NCI-H1105 treated with DMSO at 0.1 percent for 48 hours (cell line): Measurements from ENCODE around the gene ZRANB2.
A peak's percentile ranks its signal among the peaks of the same experiment; 100 is the strongest.

ENCODE experiments used
- DNase-seq: peaks from one replicate; lab custom pipeline; 2025; lab: John Stamatoyannopoulos, UW

The ZRANB2 gene

GRCh38 chr1:71080739-71081696, at the start of gene ZRANB2:
TSS of gene ZRANB2 (minus strand) at chr1:71081035. CDS start at chr1:71080995, 40 bp downstream.
- DNase-seq = peak; percentile 98

- no peak for DNase-seq
Observed at GRCh38 chr1:71128060-71128459, 47.2 kb upstream of the ZRANB2 start.

- no peak for DNase-seq
Observed at GRCh38 chr1:71118086-71118485, 37.3 kb upstream of the ZRANB2 start.

- DNase-seq = no peak
Observed at GRCh38 chr1:71116729-71117128, 35.9 kb upstream of the ZRANB2 start.

- DNase-seq = no peak
Observed at GRCh38 chr1:71106658-71107322, 26.0 kb upstream of the ZRANB2 start.

GRCh38 chr1:71104417-71104816, 23.6 kb upstream of the ZRANB2 start:
- no peak for DNase-seq

GRCh38 chr1:71101839-71102376, 21.1 kb upstream of the ZRANB2 start:
- DNase-seq = no peak

GRCh38 chr1:71097428-71097827, 16.6 kb upstream of the ZRANB2 start:
- no peak for DNase-seq

GRCh38 chr1:71094913-71095312, 14.1 kb upstream of the ZRANB2 start:
- no peak for DNase-seq

- peak; percentile 26 for DNase-seq
Observed at GRCh38 chr1:71093938-71094337, 13.1 kb upstream of the ZRANB2 start.

- DNase-seq = no peak
Observed at GRCh38 chr1:71089536-71090270, 8.9 kb upstream of the ZRANB2 start.

- no peak for DNase-seq
Observed at GRCh38 chr1:71088645-71089287, 7.9 kb upstream of the ZRANB2 start.

- DNase-seq = no peak
Observed at GRCh38 chr1:71087713-71088112, 6.9 kb upstream of the ZRANB2 start.

- DNase-seq = no peak
Observed at GRCh38 chr1:71087060-71087459, 6.2 kb upstream of the ZRANB2 start.

GRCh38 chr1:71086331-71086730, 5.5 kb upstream of the ZRANB2 start:
- DNase-seq = no peak

GRCh38 chr1:71083271-71083670, 2.4 kb upstream of the ZRANB2 start:
- DNase-seq = no peak

GRCh38 chr1:71081697-71082080, 854 bp upstream of the ZRANB2 start:
- no peak for DNase-seq

GRCh38 chr1:71080230-71080738, 551 bp downstream of the ZRANB2 start:
- peak; percentile 45 for DNase-seq

- DNase-seq = no peak
Observed at GRCh38 chr1:71074681-71075080, 6.2 kb downstream of the ZRANB2 start.

- no peak for DNase-seq
Observed at GRCh38 chr1:71072273-71072672, 8.6 kb downstream of the ZRANB2 start.

- DNase-seq = no peak
Observed at GRCh38 chr1:71071720-71072119, 9.1 kb downstream of the ZRANB2 start.
